CMK (cell line): ENCODE data around the gene HTATIP2.
A peak's percentile ranks its signal among the peaks of the same experiment; 100 is the strongest.
"Not testable (repeated sequence)": the region's sequence is repeated elsewhere in the genome, so short reads cannot be mapped to it uniquely, and the experiment has no call there.

ENCODE experiments used
- DNase-seq: peaks from one replicate; pipeline ENCODE4 v3.0.0-alpha.2; 2010; ENCODE audit warnings: low read depth

The HTATIP2 gene

GRCh38 chr11:20372081-20372626, 8.6 kb downstream of the HTATIP2 start:
- no peak for DNase-seq

GRCh38 chr11:20373147-20373546, 9.6 kb downstream of the HTATIP2 start:
- no peak for DNase-seq

GRCh38 chr11:20373568-20374209, 10.2 kb downstream of the HTATIP2 start:
- DNase-seq = no peak

GRCh38 chr11:20374741-20375300, 11.3 kb downstream of the HTATIP2 start:
- no peak for DNase-seq

- DNase-seq = no peak
These were observed 12.7 kb downstream of the HTATIP2 start for GRCh38 chr11:20376162-20376730.

- DNase-seq = not testable (repeated sequence)
These were observed 22.5 kb downstream of the HTATIP2 start for GRCh38 chr11:20385996-20386395.

GRCh38 chr11:20387261-20388095, 24.0 kb downstream of the HTATIP2 start, which contains the start of gene PRMT3:
Gene PRMT3 (plus strand): TSS chr11:20387716. CDS start chr11:20387747, 31 bp downstream.
- peak; percentile 74 for DNase-seq

- DNase-seq = no peak
These were observed 24.9 kb downstream of the HTATIP2 start for GRCh38 chr11:20388096-20389055.

- DNase-seq = peak; percentile 24
These were observed 33.8 kb downstream of the HTATIP2 start for GRCh38 chr11:20397281-20397680.

GRCh38 chr11:20399498-20399897, 36.0 kb downstream of the HTATIP2 start:
- DNase-seq = no peak

GRCh38 chr11:20403059-20403458, 39.5 kb downstream of the HTATIP2 start:
- no peak for DNase-seq

GRCh38 chr11:20406484-20406883, 43.0 kb downstream of the HTATIP2 start:
- DNase-seq = no peak

- DNase-seq = no peak
These were observed 43.8 kb downstream of the HTATIP2 start for GRCh38 chr11:20407344-20407743.

- no peak for DNase-seq
These were observed 51.9 kb downstream of the HTATIP2 start for GRCh38 chr11:20415432-20415831.

- no peak for DNase-seq
These were observed 54.3 kb downstream of the HTATIP2 start for GRCh38 chr11:20417771-20418170.

- DNase-seq = no peak
These were observed 58.4 kb downstream of the HTATIP2 start for GRCh38 chr11:20421946-20422345.

- no peak for DNase-seq
These were observed 65.7 kb downstream of the HTATIP2 start for GRCh38 chr11:20429216-20429615.
